GM21515 (cell line): ENCODE data around the gene MAP2K3.

Experiments used
- ATAC-seq: cut with Tn5 transposase; IDR thresholded peaks from one replicate; pipeline ENCODE4 v1.9.1; 2021; ENCODE audit not compliant: unreplicated experiment

MAP2K3 gene

DNA sequence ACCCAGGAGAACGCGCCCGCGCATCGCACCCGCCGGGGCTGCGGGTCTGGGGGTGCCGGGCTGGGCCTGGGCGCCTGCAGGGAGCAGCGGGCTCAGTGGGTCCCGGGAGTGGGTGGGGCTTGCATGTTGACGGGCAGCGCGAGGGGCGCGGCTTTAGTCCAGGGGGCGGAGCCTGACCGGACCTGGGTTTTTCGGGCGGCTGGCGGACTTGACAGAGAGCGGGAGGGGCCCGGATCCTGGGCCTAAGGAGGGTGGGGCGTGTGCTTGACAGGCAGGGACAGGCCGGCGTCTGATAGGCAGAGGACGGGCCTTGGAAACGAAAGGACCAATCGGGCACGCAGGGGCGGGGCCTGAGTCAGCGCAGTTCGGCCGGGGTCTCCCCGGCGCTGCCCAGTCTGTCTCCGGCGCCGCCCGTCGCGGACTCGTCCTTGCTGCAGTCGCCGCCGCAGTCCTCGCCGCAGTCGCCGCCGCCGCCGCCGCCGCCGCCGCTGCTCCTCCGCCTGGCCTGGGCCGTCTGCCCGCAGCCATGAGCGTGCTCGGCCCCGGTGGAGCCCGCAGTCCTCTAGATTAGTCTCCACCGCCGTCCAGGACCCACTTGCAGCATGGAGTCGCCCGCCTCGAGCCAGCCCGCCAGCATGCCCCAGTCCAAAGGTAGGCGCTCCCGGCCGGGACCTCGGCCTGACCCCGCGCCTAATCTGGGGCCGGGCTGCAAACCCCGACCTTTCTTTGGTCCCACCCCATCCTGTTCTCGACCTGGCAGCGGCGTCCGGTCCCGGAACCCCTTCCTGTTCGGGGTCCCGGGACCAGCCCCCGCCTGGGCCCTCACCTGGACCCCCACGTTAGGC lies at the start of gene MAP2K3:
Gene MAP2K3 (plus strand): TSS at position 393 of the 845 bp plus-strand sequence. CDS start 210 bp downstream, at position 603.
- ATAC-seq, result peak; percentile 73

DNA sequence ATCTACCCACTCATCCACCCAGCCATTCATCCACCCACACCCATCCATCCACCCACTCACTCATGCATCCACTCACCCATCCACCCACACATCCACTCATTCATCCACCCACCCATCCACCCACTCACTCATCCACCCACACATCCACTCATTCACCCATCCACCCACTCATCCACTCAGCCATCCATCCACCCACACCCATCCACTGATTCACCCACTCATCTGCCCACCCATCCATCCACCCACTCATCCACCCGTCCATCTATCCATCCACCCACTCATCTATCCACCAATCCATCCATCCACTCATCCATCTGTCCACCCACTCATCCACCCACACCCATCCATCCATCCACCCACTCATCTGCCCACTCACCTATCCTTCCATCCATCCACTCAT lies 48.6 kb upstream of the MAP2K3 start:
- no peak for ATAC-seq

DNA sequence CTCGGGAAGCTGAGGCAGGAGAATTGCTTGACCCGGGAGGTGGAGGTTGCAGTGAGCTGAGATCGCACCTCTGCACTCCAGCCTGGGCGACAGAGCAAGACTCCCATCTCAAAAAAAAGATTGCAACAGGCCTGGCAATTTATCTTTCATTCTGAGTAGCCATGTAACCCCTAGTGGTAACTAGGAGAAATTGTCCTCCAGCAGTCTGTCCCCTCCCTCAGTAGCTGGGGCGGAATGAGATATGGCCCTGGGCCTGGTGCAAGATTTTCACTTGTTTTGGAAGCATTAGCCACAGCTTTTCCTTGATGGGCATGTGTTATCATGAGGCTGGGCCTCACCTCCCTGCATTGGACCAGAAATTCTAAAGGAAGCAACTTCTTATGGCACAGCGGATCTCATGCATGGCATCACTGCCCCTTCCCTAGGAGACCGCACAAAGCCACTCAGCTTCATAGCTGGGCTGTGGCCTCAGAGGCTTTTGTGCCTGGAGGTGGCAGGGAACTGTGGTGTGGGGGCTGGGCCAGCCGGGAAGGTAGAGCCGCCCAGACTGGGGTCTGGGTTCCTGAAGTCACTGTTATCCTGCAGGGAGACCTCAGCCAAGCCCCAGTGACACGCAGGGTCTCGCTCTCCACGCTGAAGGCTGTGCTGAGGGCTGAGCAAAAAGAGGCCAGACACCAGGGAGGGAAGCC lies 44.7 kb upstream of the MAP2K3 start:
- ATAC-seq, result no peak

DNA sequence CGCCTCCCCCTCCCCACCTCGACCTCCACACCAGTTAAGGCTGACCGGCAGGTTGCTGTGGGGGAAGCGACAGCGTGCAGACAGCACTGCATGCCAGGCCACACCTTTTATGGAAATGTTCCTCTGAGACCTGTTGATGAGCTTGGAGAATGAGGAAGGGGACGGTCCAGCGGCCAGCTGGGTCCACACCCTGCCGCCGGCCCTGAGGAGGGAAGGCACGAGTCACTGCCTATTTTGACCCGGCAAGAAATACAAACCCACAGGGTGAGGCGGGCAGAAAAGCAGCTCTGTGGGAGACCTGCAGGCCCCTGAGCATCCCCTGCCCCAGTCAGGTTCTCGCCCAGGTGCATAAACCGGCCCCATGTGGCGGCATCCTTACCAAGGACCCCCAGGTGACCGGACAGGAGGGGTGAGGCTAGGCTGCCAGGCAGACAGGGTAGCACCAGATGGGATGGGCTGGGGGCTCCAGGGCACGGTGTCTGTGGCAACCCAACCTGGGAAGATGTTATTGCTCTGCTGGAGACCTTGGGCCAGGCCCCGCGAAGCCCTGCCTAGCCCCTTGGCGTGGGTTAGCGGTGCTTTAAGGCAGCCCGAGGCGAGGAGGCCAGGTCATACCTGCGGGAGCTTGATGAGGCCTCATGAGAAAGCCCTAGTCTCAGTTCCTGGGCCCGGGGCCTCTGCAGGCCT lies 44.0 kb upstream of the MAP2K3 start:
- ATAC-seq, result no peak

DNA sequence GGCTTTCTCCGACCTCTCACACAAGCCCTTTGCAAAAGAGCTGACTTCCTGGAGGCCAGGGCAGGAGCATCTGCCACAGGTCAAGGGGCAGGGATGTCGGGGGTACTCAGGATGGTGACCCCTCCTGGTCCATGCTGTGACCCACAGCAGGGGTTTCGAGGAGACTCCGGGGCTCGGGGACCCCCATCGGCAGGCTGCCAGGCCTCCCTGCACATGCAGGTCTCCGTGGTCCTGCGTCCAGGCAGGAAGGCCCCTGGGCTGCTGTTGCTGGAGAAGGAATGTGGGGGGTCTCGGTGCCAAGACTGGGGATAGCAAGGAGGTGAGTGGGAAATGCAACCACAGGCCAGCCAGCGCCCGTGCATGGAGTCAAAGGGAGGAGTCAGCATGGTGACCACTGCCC lies 42.9 kb upstream of the MAP2K3 start:
- ATAC-seq, result no peak

DNA sequence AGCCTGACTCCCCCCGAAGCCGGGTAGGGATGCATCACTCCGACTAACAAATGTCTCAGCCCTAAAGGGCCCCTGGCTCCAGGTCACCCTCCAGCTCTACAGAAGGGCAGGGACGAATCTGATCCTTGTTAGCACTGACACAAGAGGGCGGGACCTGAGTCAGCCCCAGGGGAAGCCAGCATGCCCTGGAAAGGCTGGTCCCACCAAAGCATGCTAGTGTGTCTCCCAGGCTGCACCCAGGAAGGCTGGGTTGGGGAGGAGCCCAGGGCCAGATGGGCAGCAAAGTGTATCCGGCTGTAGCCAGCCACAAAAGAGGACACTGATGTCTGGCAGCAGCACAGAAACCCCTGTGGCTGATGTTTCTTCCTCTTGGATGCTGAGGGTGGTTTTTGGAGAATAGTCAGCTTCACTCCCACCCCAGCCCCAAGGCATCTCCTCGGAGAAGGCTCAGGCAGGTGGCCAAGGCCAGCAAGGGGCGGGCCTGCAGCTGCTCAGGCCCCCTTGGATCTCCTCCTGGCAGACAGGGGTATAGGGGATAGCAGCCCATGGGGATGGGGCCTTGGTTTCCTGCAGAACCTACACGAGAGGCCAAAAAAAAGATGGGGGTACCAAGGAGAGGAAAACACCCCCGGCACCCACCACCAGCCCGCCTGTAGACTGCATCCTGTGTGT lies 42.3 kb upstream of the MAP2K3 start:
- no peak for ATAC-seq

DNA sequence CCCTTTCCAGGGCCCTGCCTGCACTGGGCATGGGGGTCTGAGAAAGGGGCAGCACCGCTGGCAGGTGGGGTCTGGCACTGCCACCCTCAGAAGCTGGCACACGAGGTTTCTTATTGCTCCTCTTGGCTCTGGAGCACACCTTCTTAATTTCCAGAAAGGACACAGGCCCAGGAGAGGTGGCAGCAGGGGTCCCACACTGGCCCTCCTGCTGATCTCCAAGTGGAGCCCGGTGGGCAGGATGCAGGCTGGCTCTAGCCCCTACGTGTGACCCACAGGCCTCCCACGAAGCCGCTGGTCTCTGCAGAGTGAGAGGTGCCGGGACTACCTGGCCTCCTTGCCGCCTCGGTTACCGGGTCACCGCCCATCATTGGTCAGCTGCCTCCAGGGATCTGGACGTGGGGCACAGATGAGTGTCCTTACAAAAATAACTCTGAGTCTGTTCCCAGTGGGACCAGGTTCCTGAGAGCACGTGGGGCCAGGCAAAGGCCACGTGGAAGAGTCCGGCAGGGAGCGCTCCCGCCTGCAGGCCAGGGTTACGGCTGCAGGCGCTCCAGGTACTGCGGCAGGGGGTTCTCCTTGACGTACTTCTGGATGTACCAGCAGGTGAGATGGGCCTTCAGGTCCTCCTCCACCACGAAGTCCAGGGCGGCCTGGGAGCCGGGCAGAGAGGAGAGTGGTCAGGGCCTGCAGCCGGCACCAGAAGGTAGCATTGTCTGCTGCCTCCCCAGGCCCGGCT lies 41.6 kb upstream of the MAP2K3 start:
- ATAC-seq, result no peak

DNA sequence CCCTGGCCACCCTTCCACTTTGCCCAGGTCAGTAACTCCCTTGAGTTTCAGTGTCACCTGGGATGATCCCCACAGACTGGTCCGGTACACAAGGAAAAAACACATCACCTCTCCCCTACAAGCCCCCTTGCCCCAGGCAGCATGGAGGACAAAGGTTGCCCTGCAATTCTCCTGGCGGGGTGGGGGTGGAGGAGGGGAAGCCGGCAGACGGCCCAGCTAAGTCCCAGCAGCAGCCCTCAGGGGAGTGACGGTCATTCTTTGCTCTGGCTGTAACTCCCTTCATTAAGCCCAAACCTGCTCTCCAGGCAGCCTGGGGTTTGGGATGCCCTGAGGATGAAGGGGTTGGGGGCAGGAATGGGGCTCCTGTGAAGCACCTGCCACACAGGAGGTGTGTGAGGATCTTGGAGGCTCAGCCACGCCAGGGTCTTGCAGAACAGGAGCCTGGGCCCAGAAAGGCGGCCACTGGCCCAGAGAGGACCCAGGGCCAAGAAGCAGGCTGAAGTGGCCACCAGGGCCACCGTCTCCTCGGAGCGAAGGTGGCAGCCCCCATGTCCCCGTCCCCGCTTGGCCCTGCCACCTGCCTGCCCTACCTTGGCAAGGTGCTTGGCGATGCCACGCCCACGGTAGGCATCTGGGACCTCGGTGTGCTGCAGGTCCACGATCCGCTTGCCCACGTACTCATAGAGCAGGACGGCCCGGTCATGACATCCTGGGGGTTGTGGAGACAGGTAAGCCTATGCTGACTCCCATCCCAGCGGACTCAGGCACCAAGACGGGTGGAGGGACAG lies 40.8 kb upstream of the MAP2K3 start:
- no peak for ATAC-seq

DNA sequence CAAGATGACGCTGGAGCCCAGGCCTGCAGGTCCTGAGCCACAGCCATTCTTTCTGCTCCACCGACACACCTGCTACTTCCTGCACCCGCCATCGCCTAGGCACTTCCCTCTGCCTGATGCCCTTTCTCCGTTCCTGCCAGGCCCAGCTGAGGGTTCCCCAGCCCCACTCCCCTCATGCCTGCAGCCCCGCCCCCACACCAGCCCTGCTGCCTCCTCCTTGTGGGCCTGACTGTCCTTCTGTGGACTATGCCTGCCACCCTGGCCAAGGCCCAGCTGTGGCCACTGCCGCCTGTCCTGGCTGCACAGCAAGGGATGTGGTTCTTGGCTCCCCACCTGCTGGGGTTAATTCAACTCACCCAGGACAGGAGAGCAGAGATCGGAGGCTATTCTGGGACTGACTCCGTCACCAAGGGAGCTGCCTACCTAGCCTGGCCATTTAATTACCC lies 38.8 kb upstream of the MAP2K3 start:
- ATAC-seq, result no peak

DNA sequence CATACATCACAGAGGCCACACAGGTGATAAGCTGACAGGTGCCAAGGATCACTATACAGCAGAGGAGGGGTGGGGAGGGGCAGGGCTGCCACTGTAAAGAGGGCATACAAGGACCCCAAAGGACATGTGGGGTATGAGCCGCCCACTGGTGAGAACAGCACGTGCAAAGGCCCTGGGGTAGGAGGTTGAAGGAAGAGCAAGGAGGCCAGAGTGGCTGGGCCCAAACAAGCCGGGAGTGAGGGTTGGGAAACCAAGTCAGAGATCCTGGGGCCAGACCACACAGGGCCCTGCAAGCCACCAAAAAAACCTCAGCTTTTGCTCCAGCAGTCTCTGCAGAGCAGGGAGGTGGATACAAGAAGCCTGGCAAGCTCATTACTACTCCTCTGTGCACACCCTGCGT lies 37.8 kb upstream of the MAP2K3 start:
- no peak for ATAC-seq

DNA sequence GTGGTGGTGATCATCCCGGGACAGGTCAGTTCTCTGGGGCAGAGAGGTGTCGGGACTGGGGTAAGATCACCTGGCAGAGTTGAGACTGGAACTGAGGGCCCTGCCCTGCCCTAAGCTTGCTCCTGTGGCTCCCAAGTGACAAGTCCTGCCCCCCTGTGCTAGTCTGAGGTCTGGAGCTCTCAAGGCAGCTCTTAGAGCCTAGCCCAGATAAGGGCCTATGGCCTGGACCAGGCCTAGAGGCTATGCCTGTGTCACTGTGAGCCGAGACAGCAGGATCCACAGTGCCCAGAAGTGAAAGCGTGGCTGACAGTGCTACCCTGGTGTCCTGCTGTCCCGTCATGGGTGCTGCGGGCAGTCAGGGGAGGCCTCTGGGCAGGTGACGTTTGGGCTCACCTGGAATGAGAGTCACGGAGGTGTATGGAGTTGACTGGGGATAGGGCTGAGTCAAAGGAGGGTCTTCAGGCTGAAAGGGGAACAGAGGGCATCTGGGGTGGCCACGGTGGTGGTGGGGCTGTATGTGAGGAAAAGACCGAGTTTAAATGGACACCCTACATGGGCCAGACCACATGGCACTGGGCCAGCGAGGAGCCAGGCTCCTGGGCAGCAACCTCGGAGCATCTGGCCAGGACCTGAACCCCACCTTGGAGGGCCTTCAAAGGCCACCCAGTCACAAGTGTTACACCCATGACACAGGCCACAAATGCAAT lies 36.8 kb upstream of the MAP2K3 start:
- no peak for ATAC-seq

DNA sequence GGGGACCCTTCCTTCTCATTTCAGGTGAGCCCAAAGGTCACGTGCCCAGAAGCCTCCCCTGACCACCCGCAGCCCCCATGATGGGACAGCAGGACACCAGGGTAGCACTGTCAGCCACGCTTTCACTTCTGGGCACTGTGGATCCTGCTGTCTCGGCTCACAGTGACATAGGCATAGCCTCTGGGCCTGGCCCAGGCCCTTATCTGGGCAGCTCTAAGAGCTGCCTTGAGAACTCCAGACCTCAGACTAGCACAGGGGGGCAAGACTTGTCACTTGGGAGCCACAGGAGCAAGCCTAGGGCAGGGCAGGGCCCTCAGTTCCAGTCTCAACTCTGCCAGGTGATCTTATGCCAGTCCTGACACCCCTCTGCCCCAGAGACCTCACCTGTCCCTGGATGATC lies 36.0 kb upstream of the MAP2K3 start:
- no peak for ATAC-seq

DNA sequence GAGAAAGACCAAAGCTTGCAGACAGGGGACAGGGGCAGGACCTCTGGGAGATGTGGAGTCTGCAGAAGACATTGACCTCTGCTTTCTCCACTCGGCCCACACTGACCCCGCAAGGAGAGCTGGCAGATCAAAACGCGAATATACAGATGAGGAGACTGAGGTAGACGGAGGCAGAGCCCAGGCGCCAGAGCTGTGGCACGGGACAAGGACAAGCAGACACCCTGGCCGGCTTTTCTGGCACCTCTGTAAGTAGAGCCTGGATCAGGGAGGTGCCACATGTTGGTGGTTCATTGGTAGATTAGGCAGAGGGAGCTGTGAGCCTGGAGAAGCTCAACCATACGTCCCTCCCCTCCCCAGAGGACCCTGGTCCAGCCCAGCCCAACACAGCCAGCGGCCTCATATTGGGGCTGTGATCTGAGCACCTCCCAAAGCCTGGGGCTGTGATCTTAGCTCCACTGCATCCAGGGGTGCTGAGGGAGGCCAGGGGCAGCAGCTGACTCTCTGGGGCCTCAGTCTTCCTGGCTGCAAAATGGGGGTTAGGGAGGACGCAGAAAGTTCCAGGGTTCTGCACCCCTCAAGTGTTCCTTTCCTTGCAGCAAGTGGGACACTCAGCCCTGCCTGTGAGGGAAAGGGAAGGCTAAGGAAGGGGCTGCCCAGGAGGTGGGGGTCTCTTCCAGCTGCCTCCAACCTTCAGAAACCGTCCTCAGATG lies 35.3 kb upstream of the MAP2K3 start:
- no peak for ATAC-seq

DNA sequence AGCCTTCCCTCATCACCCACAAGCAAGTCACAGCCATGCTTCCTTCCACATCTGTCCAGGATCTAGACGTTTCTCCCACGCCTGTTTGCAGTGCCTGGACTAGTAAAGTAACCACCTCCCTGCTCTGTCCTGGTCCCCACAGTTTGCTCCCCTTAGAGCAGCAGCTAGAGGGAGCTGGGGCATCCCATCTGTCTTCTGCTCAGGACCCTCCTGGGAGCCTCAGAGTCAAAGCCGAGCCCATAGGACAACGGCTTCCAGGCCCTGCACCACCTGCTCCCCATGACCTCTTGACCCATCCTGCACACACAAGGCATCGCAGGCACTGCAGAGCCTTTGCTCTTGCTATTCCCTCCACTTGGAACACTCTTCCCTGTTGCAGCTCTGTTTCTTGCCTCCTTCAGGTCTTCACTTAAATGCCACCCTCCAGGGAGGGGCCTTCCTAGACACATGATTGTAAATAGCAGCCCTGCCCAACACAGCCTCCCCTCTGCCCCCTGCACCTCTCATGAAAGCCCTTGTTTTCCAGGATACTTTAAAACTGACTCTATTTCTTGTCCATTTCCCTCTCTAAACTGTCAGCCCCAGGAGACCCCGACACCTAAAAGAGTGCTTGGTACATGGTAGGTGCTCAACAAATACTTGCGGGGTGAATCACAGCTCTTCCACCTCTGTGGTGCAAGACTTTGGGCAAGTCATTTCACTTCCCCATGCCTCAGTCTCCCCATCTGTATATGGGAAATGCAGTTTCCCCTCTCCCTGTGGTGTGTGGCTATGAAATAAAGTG lies 34.4 kb upstream of the MAP2K3 start:
- no peak for ATAC-seq

DNA sequence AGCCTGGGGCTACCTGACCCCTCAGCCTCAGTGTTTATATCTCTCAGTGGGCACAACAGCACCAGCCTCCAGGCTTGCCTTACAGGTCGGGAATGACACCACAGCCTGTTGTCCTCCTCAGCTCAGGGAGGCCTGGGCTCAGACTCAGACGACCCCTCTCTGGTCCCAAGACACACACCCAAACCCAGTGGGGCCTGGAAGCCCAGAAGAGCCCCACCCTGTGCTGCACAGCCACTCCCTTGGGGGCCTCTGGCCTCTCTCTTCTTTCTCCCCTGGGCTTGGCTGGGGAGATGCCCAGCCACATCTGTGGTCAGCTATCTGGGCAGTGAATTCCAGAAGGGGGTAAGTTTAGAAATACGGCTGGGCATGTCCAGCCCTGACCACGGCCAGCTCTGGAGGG lies 33.7 kb upstream of the MAP2K3 start:
- no peak for ATAC-seq

DNA sequence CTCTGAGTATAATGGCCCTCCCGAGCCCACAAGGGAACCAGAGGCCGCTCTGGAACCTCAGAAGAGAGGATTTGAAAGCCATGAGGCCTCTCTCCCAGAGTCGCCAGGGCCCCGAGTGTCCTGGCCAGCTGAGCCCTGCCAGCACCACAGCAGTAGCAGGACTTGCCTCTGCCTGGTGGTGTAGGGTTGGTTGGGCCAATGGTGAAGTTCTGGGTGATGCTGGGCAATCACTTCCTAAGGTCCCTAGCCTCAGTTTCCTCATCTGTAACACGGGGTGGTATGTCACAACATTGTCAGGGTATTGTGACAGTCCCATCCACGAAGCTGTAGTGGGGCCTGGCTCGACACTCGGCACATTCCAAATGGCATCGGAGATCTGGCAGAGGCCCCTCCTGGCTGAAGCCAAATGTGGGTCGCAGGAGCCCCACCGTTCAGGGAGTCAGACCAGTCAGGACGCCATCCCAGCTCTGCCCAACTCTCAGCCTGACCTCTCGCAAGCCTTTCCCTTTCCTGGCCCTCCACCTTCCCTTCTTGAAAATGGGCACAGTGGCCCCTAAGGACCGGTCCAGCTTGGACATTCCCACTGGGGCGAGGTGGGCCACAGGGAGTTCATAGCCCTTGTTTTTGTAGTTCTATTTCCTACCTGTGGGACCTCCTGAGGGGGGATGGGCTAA lies 33.0 kb upstream of the MAP2K3 start:
- no peak for ATAC-seq

DNA sequence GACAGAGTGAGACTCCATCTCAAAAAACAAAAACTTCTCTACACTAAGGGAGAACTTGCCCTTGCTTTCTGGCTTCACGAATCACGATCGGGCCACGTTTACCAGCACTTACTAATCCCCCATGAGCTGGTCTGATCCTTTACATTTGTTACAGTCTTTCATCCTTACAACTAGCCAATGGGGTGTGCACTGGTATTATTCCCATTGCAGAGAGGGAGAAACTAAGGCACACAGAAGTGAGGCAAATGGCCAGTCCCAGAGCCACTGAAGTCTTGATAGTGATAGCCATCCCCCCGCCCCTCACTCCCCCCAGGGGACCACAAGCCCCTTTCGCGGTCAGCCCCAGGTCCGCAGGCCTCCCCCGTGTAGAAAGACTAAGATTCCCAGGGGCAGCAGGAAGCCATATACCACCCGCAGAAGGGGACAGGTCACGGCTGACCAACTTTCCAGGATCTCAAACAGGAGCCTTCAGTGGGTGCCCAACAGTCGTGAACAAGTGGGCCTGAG lies 32.2 kb upstream of the MAP2K3 start:
- no peak for ATAC-seq
